Panc1 (cell line): ENCODE data around the gene KCTD6.

ENCODE experiments used
- POLR2AphosphoS5 ChIP-seq: IDR thresholded peaks from 2 replicates; pipeline ENCODE4 v1.6.1; 2012; ENCODE audit warnings: mild to moderate bottlenecking, low read depth, low read length, moderate library complexity
- REST ChIP-seq, 2 experiments: IDR thresholded peaks; 2 replicates each; pipeline ENCODE4 v1.6.1; 2011 to 2012; ENCODE audit warnings: low read depth in 2 of 2, control low read depth in 1 of 2, low read length in 1 of 2, mild to moderate bottlenecking in 1 of 2, moderate library complexity in 1 of 2; ENCODE audit not compliant: insufficient read depth in 1 of 2
- SIN3A ChIP-seq: IDR thresholded peaks from 2 replicates; pipeline ENCODE4 v1.6.1; 2012; ENCODE audit warnings: low read depth, mild to moderate bottlenecking, low read length, moderate library complexity, borderline replicate concordance; ENCODE audit not compliant: insufficient read depth
- TCF7L2 ChIP-seq: IDR thresholded peaks from 2 replicates; pipeline ENCODE4 v1.6.1; 2011; ENCODE audit warnings: mild to moderate bottlenecking, low read depth, low read length, inconsistent platforms
- TF ChIP-seq, protein P1 (sequence below): fragments of 450-650 bp; IDR thresholded peaks from 2 replicates; pipeline ENCODE4 v1.5.1; 2017; ENCODE audit warnings: mild to moderate bottlenecking

DNA sequence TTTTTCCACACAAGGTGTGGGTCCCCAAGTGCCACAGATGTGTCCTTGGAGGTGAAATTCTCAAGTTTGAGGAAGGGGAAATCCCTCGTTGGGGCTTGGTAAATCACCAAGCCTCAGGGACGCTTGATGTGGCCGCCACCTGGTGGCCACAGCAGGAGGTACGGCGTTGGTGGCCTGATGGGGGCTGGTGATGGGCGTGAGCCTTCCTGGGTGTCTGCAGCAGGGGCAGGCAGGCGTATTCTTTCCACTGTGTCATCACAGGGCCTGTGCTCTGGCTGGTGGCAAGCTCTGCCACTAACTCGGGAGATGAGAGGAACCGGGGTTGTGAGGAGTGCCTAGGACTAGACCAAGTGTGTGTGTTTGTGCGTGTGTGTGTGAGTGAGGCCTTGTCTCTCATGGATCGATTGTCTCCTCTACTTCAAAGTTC, 40.9 kb downstream of the KCTD6 start:
- TF ChIP-seq, protein P1, sequence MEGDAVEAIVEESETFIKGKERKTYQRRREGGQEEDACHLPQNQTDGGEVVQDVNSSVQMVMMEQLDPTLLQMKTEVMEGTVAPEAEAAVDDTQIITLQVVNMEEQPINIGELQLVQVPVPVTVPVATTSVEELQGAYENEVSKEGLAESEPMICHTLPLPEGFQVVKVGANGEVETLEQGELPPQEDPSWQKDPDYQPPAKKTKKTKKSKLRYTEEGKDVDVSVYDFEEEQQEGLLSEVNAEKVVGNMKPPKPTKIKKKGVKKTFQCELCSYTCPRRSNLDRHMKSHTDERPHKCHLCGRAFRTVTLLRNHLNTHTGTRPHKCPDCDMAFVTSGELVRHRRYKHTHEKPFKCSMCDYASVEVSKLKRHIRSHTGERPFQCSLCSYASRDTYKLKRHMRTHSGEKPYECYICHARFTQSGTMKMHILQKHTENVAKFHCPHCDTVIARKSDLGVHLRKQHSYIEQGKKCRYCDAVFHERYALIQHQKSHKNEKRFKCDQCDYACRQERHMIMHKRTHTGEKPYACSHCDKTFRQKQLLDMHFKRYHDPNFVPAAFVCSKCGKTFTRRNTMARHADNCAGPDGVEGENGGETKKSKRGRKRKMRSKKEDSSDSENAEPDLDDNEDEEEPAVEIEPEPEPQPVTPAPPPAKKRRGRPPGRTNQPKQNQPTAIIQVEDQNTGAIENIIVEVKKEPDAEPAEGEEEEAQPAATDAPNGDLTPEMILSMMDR = peak; percentile 88
- TF ChIP-seq POLR2AphosphoS5 (no peak), SIN3A (no peak), REST (IDR thresholded peaks at IDR 0.05; ENCODE audit: insufficient read depth in 1 of 2, low read depth in 2 of 2, low read length in 1 of 2) (no peak), TCF7L2 (no peak)
